HepG2 (cell line): Measurements from ENCODE around the gene MPI. TPM values are rescaled to one million over a fixed set of nuclear protein-coding genes. Genes with fewer than 3 reads are reported as not detected.
A peak's percentile ranks its signal among the peaks of the same experiment; 100 is the strongest.

Experiments
- ATAC-seq: fragments of 200-7000 bp; cut with Tn5 transposase; 3 replicates; pipeline ENCODE4 v1.9.1; 2020; ENCODE audit warnings: mild to moderate bottlenecking, moderate library complexity
- BruUV-seq: library from RNA; stranded (reverse); fragments of 400-500 nt; replicated peaks from 2 replicates; lab custom pipeline; 2021; lab: Mats Ljungman, UMichigan
- CTCF ChIA-PET: fragments of 300-600 bp; formaldehyde crosslinking; extraction: SDS; loops from one replicate; lab custom pipeline; 2021; ENCODE audit warnings: low total read pairs, inconsistent platforms, low intra/inter-chr PET ratio; lab: Yijun Ruan, JAX
- POLR2A ChIA-PET: fragments of 350-600 bp; sonication (Branson Sonifier 250); formaldehyde crosslinking; loops from one replicate; lab custom pipeline; 2020; ENCODE audit warnings: antibody characterized with exemption, inconsistent platforms; lab: Yijun Ruan, JAX
- DNase-seq: peaks from one replicate; pipeline ENCODE4 v3.0.0-alpha.2; 2015; ENCODE audit warnings: low spot score
- FAIRE-seq: peaks from 3 replicates; lab custom pipeline; 2011; peaks lifted over from hg19 to GRCh38; lab: Jason Lieb, UNC
- H2AFZ ChIP-seq: one replicate; pipeline ENCODE4 v1.6.1; 2011; ENCODE audit warnings: low read length, inconsistent platforms
- H3K27ac ChIP-seq: fragments of 300-600 bp; 3 replicates; pipeline ENCODE4 v1.8.0; 2011; ENCODE audit warnings: mixed run types, mild to moderate bottlenecking, mixed read lengths, low read length, inconsistent platforms; ENCODE audit not compliant: insufficient read depth; ENCODE audit errors: extremely low read length
- H3K27me3 ChIP-seq, 2 experiments: fragments of 200-600 bp in 1 of 2; 2 replicates in 1 of 2; 3 replicates in 1 of 2; pipeline versions ENCODE4 v1.6.0 to v1.8.0; 2011; ENCODE audit warnings: low read length in 2 of 2, mild to moderate bottlenecking in 2 of 2, moderate library complexity in 2 of 2, inconsistent platforms in 1 of 2; ENCODE audit not compliant: insufficient read depth in 2 of 2, control insufficient read depth in 1 of 2
- H3K36me3 ChIP-seq, 2 experiments: fragments of 200-600 bp in 1 of 2; replicated peaks in 1 of 2; 2 replicates in 1 of 2; 3 replicates in 1 of 2; pipeline versions ENCODE4 v1.5.1 to v1.8.0; 2011; ENCODE audit warnings: low read length in 2 of 2, inconsistent platforms in 1 of 2; ENCODE audit not compliant: insufficient read depth in 2 of 2, control insufficient read depth in 1 of 2
- H3K4me1 ChIP-seq: 2 replicates; pipeline ENCODE4 v1.5.1; 2012; ENCODE audit warnings: low read length, inconsistent platforms; ENCODE audit not compliant: insufficient read depth
- H3K4me2 ChIP-seq: 2 replicates; pipeline ENCODE4 v1.6.0; 2011; ENCODE audit warnings: low read depth, low read length, inconsistent platforms
- H3K4me3 ChIP-seq, 3 experiments: fragments of 200-600 bp in 1 of 3; sonication (generic), shearing (Covaris generic) in 1 of 3; replicated peaks in 1 of 3; 2 replicates each; pipeline ENCODE4 v1.5.1; 2011 to 2016; ENCODE audit warnings: low read length in 3 of 3, inconsistent platforms in 2 of 3, low read depth in 2 of 3, mild to moderate bottlenecking in 2 of 3, control low read depth in 1 of 3, mixed read lengths in 1 of 3; ENCODE audit not compliant: insufficient read depth in 1 of 3
- H3K79me2 ChIP-seq: one replicate; pipeline ENCODE4 v1.6.1; 2011; ENCODE audit warnings: low read length, inconsistent platforms; ENCODE audit not compliant: insufficient read depth
- H3K9ac ChIP-seq: 2 replicates; pipeline ENCODE4 v1.6.0; 2011; ENCODE audit warnings: mild to moderate bottlenecking, low read depth, low read length, inconsistent platforms; ENCODE audit not compliant: insufficient read depth
- H3K9me3 ChIP-seq: 2 replicates; pipeline ENCODE4 v1.5.1; 2012; ENCODE audit warnings: mild to moderate bottlenecking, low read length
- H4K20me1 ChIP-seq: 2 replicates; pipeline ENCODE4 v1.6.0; 2011; ENCODE audit warnings: inconsistent platforms, mild to moderate bottlenecking, low read length, moderate library complexity; ENCODE audit not compliant: insufficient read depth
- AGO2 ChIP-seq: fragments of 200-400 bp; formaldehyde crosslinking; optimal IDR thresholded peaks from 2 replicates; pipeline ENCODE3; 2017; ENCODE audit warnings: mild to moderate bottlenecking, low read depth, low read length, moderate library complexity
- ETS1 ChIP-seq: sonication (generic); formaldehyde crosslinking; IDR thresholded peaks from 2 replicates; pipeline ENCODE4 v1.4.0; 2020; ENCODE audit warnings: missing genetic modification reagents
- MAFK ChIP-seq, 2 experiments: IDR thresholded peaks in 1 of 2; conservative IDR thresholded peaks in 1 of 2; 2 replicates each; pipeline ENCODE4 v1.6.1; 2011; ENCODE audit warnings: improper control_type of control experiment in 2 of 2, low read length in 2 of 2
- POLR2A ChIP-seq, 2 experiments: IDR thresholded peaks; 2 replicates each; pipeline ENCODE4 v1.6.1; 2011; ENCODE audit warnings: low read depth in 2 of 2, low read length in 2 of 2, mild to moderate bottlenecking in 1 of 2, moderate library complexity in 1 of 2; ENCODE audit not compliant: insufficient read depth in 1 of 2
- WGBS: methylation state at CpG from one replicate; pipeline ENCODE4 v1.1.6; 2017; ENCODE audit warnings: low lambda C conversion rate; 5-methylcytosine and 5-hydroxymethylcytosine counted together
- in situ Hi-C: cut with HindIII; loops from 2 replicates; pipeline ENCODE4 v1.10.0; 2017; ENCODE audit warnings: low pct_unique_long_range_greater_than_20kb; ENCODE audit not compliant: extremely low pct_ligation_motif_present
- intact Hi-C: fragments of 100-400 bp; cut with micrococcal nuclease; formaldehyde crosslinking; loops from one replicate; pipeline ENCODE4 v1.10.0; 2022; ENCODE audit not compliant: unreplicated experiment
- polyA plus RNA-seq, 8 experiments: library from polyadenylated mRNA; depleted of rRNA in 3 of 8; stranded (reverse) in 7 of 8; unstranded in 1 of 8; fragments of >200 nt; fragmentation: Illumina TruSeq in 4 of 8; extraction: Trizol in 4 of 8; gene quantifications; 2 replicates each; pipeline versions ENCODE4 v1.2.1 to v1.2.3, GENCODE V29; 2011 to 2016; ENCODE audit warnings: low read depth in 4 of 8, missing spikeins in 1 of 8, mixed read lengths in 1 of 8; ENCODE audit not compliant: insufficient read depth in 1 of 8
- total RNA-seq, 5 experiments: library from RNA; depleted of rRNA; stranded (reverse); fragments of >200 nt; fragmentation: Illumina TruSeq; extraction: Trizol; gene quantifications; 2 replicates each; pipeline ENCODE4 v1.2.3, GENCODE V29; 2016; ENCODE audit warnings: low read depth in 1 of 5

MPI gene
- total and polyA plus RNA-seq, 2 of the 13 experiments (the other 11 are each of a cell fraction or from before 2014, with no cell fraction given) = 36.9 to 63.5 TPM

- peaks cover 13 to 23% of the 10 kb centered on the region in 2 experiments; a peak in 4 of 5 replicates for H3K36me3 ChIP-seq
- BruUV-seq = no TSS peak
- ChIA-PET CTCF (no interaction called here), POLR2A (interaction anchor here (1.6 kb wide), 1 partner anchor 14 kb away, joined by 7 read pairs; the partner anchor contains the start of gene FAM219B)
- peaks cover 27% of the 10 kb centered on the region for H3K4me1 ChIP-seq
- peak; percentile 35 for TF ChIP-seq AGO2
- no peak for TF ChIP-seq MAFK (conservative IDR thresholded peaks at IDR 0.05 in 1 of 2, IDR thresholded peaks at IDR 0.05 in 1 of 2; ENCODE audit: low read length in 2 of 2)
- no peaks in the 10 kb centered on the region for H3K9me3 ChIP-seq
- no peak overlapping the region for H3K4me3 ChIP-seq
- no peak overlapping the region for H3K27ac ChIP-seq
- ATAC-seq = no peak
- DNase-seq = no peak
- no peak overlapping the region for H3K4me2 ChIP-seq
- no peaks in the 10 kb centered on the region; a peak in 1 of 5 replicates for H3K27me3 ChIP-seq
- 57% methylated on average over 1 of the region's 3 CpGs for WGBS
- H3K79me2 ChIP-seq = peaks cover 11% of the 10 kb centered on the region
- H3K9ac ChIP-seq = no peak overlapping the region
- in situ Hi-C loops = no loop called here
- intact Hi-C loops = no loop called here
- FAIRE-seq = no peak
- H2AFZ ChIP-seq = no peak overlapping the region
- H4K20me1 ChIP-seq = no peaks in the 10 kb centered on the region; the same call in 1 of the 2 replicates
Measured at GRCh38 chr15:74892313-74892712, 2.5 kb downstream of the MPI start.

GRCh38 chr15:74892931-74893330, 3.1 kb downstream of the MPI start:
- Histone ChIP-seq H3K4me1 (peaks cover 27% of the 10 kb centered on the region), H3K4me2 (no peak overlapping the region), H3K27me3 (no peaks in the 10 kb centered on the region; a peak in 1 of 5 replicates), H3K36me3 (peaks cover 14 to 23% of the 10 kb centered on the region in 2 experiments; a peak in 4 of 5 replicates), H3K79me2 (peaks cover 11% of the 10 kb centered on the region), H4K20me1 (no peaks in the 10 kb centered on the region; the same call in 1 of the 2 replicates), H3K9ac (no peak overlapping the region), H2AFZ (no peak overlapping the region), H3K4me3 (no peak overlapping the region), H3K9me3 (no peaks in the 10 kb centered on the region), H3K27ac (no peak overlapping the region)
- no peak for ATAC-seq
- no TSS peak for BruUV-seq
- POLR2A ChIA-PET = no interaction called here
- in situ Hi-C loops (no loop called here), intact Hi-C loops (no loop called here)
- CTCF ChIA-PET = no interaction called here
- 0 out of 4 replicates have a peak, but pooled peaks of 1 of the 2 experiments have one; percentile 20 for TF ChIP-seq POLR2A (IDR thresholded peaks at IDR 0.05; ENCODE audit: insufficient read depth in 1 of 2, low read depth in 2 of 2, low read length in 2 of 2)
- TF ChIP-seq ETS1 = no peak
- 90% methylated on average over 2 of the region's 2 CpGs for WGBS
- no peak for FAIRE-seq
- DNase-seq = no peak
